MM.1S (cell line): ENCODE results near the gene PITPNM3.

Source experiments
- EZH2 ChIP-seq: fragments of 300-600 bp; sonication (generic); optimal IDR thresholded peaks from 2 replicates; pipeline ENCODE3; 2017; ENCODE audit warnings: low read depth, mild to moderate bottlenecking, antibody characterized with exemption, low read length, mixed read lengths
- TF ChIP-seq, protein P1 (sequence below): fragments of 300-600 bp; sonication (generic); IDR thresholded peaks from 2 replicates; pipeline ENCODE4 v1.5.1; 2016; ENCODE audit warnings: antibody characterized with exemption, low read length, mixed read lengths

- TF ChIP-seq, protein P1, sequence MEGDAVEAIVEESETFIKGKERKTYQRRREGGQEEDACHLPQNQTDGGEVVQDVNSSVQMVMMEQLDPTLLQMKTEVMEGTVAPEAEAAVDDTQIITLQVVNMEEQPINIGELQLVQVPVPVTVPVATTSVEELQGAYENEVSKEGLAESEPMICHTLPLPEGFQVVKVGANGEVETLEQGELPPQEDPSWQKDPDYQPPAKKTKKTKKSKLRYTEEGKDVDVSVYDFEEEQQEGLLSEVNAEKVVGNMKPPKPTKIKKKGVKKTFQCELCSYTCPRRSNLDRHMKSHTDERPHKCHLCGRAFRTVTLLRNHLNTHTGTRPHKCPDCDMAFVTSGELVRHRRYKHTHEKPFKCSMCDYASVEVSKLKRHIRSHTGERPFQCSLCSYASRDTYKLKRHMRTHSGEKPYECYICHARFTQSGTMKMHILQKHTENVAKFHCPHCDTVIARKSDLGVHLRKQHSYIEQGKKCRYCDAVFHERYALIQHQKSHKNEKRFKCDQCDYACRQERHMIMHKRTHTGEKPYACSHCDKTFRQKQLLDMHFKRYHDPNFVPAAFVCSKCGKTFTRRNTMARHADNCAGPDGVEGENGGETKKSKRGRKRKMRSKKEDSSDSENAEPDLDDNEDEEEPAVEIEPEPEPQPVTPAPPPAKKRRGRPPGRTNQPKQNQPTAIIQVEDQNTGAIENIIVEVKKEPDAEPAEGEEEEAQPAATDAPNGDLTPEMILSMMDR = no peak
- no peak for TF ChIP-seq EZH2
Measured at GRCh38 chr17:6501359-6501758, 55.0 kb downstream of the PITPNM3 start.
